ENCODE data around the gene SYT17.

DNA sequence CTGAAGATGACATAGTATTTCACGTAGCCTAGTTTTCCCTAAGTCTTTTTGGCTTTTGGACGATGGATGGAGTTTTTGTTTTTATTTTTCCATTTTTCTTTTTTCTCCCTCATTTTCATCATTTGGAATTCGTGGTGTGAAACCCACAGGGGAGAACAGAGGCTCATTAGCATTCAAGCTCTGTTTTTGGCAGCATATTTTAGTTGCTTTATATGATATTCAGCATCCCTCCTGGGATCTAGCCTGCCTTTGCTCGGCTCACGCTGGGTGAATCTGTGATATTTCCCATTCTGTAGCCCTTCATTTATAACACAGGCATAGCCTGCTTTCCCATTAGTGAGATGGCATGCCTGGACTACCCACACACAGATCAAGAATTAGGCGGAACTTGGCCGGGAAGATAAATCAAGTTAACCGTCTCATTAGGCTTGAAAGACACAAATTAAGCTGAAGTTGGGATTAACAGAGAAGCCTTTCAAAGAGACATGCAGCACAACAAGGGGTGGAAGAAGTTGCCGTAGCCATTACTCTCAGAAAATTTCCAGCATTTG, 97.4 kb downstream of the SYT17 start:
- TF ChIP-seq, protein P1, sequence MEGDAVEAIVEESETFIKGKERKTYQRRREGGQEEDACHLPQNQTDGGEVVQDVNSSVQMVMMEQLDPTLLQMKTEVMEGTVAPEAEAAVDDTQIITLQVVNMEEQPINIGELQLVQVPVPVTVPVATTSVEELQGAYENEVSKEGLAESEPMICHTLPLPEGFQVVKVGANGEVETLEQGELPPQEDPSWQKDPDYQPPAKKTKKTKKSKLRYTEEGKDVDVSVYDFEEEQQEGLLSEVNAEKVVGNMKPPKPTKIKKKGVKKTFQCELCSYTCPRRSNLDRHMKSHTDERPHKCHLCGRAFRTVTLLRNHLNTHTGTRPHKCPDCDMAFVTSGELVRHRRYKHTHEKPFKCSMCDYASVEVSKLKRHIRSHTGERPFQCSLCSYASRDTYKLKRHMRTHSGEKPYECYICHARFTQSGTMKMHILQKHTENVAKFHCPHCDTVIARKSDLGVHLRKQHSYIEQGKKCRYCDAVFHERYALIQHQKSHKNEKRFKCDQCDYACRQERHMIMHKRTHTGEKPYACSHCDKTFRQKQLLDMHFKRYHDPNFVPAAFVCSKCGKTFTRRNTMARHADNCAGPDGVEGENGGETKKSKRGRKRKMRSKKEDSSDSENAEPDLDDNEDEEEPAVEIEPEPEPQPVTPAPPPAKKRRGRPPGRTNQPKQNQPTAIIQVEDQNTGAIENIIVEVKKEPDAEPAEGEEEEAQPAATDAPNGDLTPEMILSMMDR (IDR thresholded peaks at IDR 0.05; ENCODE audit: low read depth, low read length, poor library complexity, severe bottlenecking), result no peak
- TF ChIP-seq EZH2phosphoT487 (IDR thresholded peaks at IDR 0.05; ENCODE audit: borderline replicate concordance, low read length), result no peak

All from DOHH2 (cell line).